IMR-90 (cell line): ENCODE results near the gene OSTF1.

Experiments
- BHLHE40 ChIP-seq: fragments of 150-350 bp; IDR thresholded peaks from 2 replicates; pipeline ENCODE4 v1.6.1; 2016; ENCODE audit warnings: mild to moderate bottlenecking, low read depth, low read length
- CEBPB ChIP-seq: IDR thresholded peaks from 2 replicates; pipeline ENCODE4 v1.6.1; 2012; ENCODE audit warnings: low read depth, low read length, improper control_type of control experiment
- CHD1 ChIP-seq: IDR thresholded peaks from 2 replicates; pipeline ENCODE4 v1.6.1; 2012; ENCODE audit warnings: low read depth, low read length, improper control_type of control experiment
- FOS ChIP-seq: fragments of 150-350 bp; IDR thresholded peaks from 2 replicates; pipeline ENCODE4 v1.6.1; 2016; ENCODE audit warnings: low read depth, low read length
- MAFK ChIP-seq: IDR thresholded peaks from 2 replicates; pipeline ENCODE4 v1.6.1; 2012; ENCODE audit warnings: low read depth, low read length, improper control_type of control experiment
- MAZ ChIP-seq: IDR thresholded peaks from 2 replicates; pipeline ENCODE4 v1.6.1; 2012; ENCODE audit warnings: low read depth, mild to moderate bottlenecking, low read length, improper control_type of control experiment, moderate library complexity, borderline replicate concordance
- MXI1 ChIP-seq: IDR thresholded peaks from 2 replicates; pipeline ENCODE4 v1.6.1; 2012; ENCODE audit warnings: low read depth, mild to moderate bottlenecking, low read length, moderate library complexity, borderline replicate concordance
- NFE2L2 ChIP-seq: fragments of 150-350 bp; IDR thresholded peaks from 2 replicates; pipeline ENCODE4 v1.6.1; 2016; ENCODE audit warnings: low read depth, mild to moderate bottlenecking, low read length
- POLR2A ChIP-seq: IDR thresholded peaks from 2 replicates; pipeline ENCODE4 v1.6.1; 2012; ENCODE audit warnings: mild to moderate bottlenecking, low read depth, low read length
- RAD21 ChIP-seq: IDR thresholded peaks from 2 replicates; pipeline ENCODE4 v1.6.1; 2012; ENCODE audit warnings: low read length, improper control_type of control experiment
- RCOR1 ChIP-seq: IDR thresholded peaks from 2 replicates; pipeline ENCODE4 v1.6.1; 2012; ENCODE audit warnings: mild to moderate bottlenecking, low read length, improper control_type of control experiment; ENCODE audit not compliant: insufficient replicate concordance
- RFX5 ChIP-seq: IDR thresholded peaks from 2 replicates; pipeline ENCODE4 v1.8.0; 2012; ENCODE audit warnings: low read depth, mild to moderate bottlenecking, low read length, moderate library complexity
- SMC3 ChIP-seq: fragments of 150-350 bp; IDR thresholded peaks from 2 replicates; pipeline ENCODE4 v1.6.1; 2016; ENCODE audit warnings: low read depth, mild to moderate bottlenecking, antibody characterized with exemption, low read length, moderate library complexity
- TF ChIP-seq, protein P1 (sequence below): conservative IDR thresholded peaks from 2 replicates; pipeline ENCODE4 v1.5.1; 2012; ENCODE audit warnings: mild to moderate bottlenecking, low read depth, low read length, improper control_type of control experiment

GRCh38 chr9:75183306-75183705 is 95.0 kb downstream of the OSTF1 start:
- TF ChIP-seq, protein P1, sequence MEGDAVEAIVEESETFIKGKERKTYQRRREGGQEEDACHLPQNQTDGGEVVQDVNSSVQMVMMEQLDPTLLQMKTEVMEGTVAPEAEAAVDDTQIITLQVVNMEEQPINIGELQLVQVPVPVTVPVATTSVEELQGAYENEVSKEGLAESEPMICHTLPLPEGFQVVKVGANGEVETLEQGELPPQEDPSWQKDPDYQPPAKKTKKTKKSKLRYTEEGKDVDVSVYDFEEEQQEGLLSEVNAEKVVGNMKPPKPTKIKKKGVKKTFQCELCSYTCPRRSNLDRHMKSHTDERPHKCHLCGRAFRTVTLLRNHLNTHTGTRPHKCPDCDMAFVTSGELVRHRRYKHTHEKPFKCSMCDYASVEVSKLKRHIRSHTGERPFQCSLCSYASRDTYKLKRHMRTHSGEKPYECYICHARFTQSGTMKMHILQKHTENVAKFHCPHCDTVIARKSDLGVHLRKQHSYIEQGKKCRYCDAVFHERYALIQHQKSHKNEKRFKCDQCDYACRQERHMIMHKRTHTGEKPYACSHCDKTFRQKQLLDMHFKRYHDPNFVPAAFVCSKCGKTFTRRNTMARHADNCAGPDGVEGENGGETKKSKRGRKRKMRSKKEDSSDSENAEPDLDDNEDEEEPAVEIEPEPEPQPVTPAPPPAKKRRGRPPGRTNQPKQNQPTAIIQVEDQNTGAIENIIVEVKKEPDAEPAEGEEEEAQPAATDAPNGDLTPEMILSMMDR = no peak
- TF ChIP-seq POLR2A = no peak
- no peak for TF ChIP-seq CEBPB
- TF ChIP-seq MXI1 = no peak
- no peak for TF ChIP-seq NFE2L2
- no peak for TF ChIP-seq RAD21
- no peak for TF ChIP-seq MAFK
- no peak for TF ChIP-seq RCOR1
- no peak for TF ChIP-seq BHLHE40
- TF ChIP-seq FOS = no peak
- no peak for TF ChIP-seq SMC3
- no peak for TF ChIP-seq CHD1
- TF ChIP-seq MAZ = no peak
- no peak for TF ChIP-seq RFX5
